HepG2 (cell line): ENCODE data around the gene MIOS. TPM values are rescaled to one million over a fixed set of nuclear protein-coding genes. Genes with fewer than 3 reads are reported as not detected.

ENCODE experiments used
- ATAC-seq: fragments of 200-7000 bp; cut with Tn5 transposase; 3 replicates; pipeline ENCODE4 v1.9.1; 2020; ENCODE audit warnings: mild to moderate bottlenecking, moderate library complexity
- BruUV-seq: library from RNA; stranded (reverse); fragments of 400-500 nt; replicated peaks from 2 replicates; lab custom pipeline; 2021; lab: Mats Ljungman, UMichigan
- CTCF ChIA-PET: fragments of 300-600 bp; formaldehyde crosslinking; extraction: SDS; loops from one replicate; lab custom pipeline; 2021; ENCODE audit warnings: low total read pairs, inconsistent platforms, low intra/inter-chr PET ratio; lab: Yijun Ruan, JAX
- POLR2A ChIA-PET: fragments of 350-600 bp; sonication (Branson Sonifier 250); formaldehyde crosslinking; loops from one replicate; lab custom pipeline; 2020; ENCODE audit warnings: antibody characterized with exemption, inconsistent platforms; lab: Yijun Ruan, JAX
- DNase-seq: peaks from one replicate; pipeline ENCODE4 v3.0.0-alpha.2; 2015; ENCODE audit warnings: low spot score
- FAIRE-seq: peaks from 3 replicates; lab custom pipeline; 2011; peaks lifted over from hg19 to GRCh38; lab: Jason Lieb, UNC
- H2AFZ ChIP-seq: one replicate; pipeline ENCODE4 v1.6.1; 2011; ENCODE audit warnings: low read length, inconsistent platforms
- H3K27ac ChIP-seq: fragments of 300-600 bp; 3 replicates; pipeline ENCODE4 v1.8.0; 2011; ENCODE audit warnings: mixed run types, mild to moderate bottlenecking, mixed read lengths, low read length, inconsistent platforms; ENCODE audit not compliant: insufficient read depth; ENCODE audit errors: extremely low read length
- H3K27me3 ChIP-seq, 2 experiments: fragments of 200-600 bp in 1 of 2; 2 replicates in 1 of 2; 3 replicates in 1 of 2; pipeline versions ENCODE4 v1.6.0 to v1.8.0; 2011; ENCODE audit warnings: low read length in 2 of 2, mild to moderate bottlenecking in 2 of 2, moderate library complexity in 2 of 2, inconsistent platforms in 1 of 2; ENCODE audit not compliant: insufficient read depth in 2 of 2, control insufficient read depth in 1 of 2
- H3K36me3 ChIP-seq, 2 experiments: fragments of 200-600 bp in 1 of 2; replicated peaks in 1 of 2; 2 replicates in 1 of 2; 3 replicates in 1 of 2; pipeline versions ENCODE4 v1.5.1 to v1.8.0; 2011; ENCODE audit warnings: low read length in 2 of 2, inconsistent platforms in 1 of 2; ENCODE audit not compliant: insufficient read depth in 2 of 2, control insufficient read depth in 1 of 2
- H3K4me1 ChIP-seq: 2 replicates; pipeline ENCODE4 v1.5.1; 2012; ENCODE audit warnings: low read length, inconsistent platforms; ENCODE audit not compliant: insufficient read depth
- H3K4me2 ChIP-seq: 2 replicates; pipeline ENCODE4 v1.6.0; 2011; ENCODE audit warnings: low read depth, low read length, inconsistent platforms
- H3K4me3 ChIP-seq, 3 experiments: fragments of 200-600 bp in 1 of 3; sonication (generic), shearing (Covaris generic) in 1 of 3; replicated peaks in 1 of 3; 2 replicates each; pipeline ENCODE4 v1.5.1; 2011 to 2016; ENCODE audit warnings: low read length in 3 of 3, inconsistent platforms in 2 of 3, low read depth in 2 of 3, mild to moderate bottlenecking in 2 of 3, control low read depth in 1 of 3, mixed read lengths in 1 of 3; ENCODE audit not compliant: insufficient read depth in 1 of 3
- H3K79me2 ChIP-seq: one replicate; pipeline ENCODE4 v1.6.1; 2011; ENCODE audit warnings: low read length, inconsistent platforms; ENCODE audit not compliant: insufficient read depth
- H3K9ac ChIP-seq: 2 replicates; pipeline ENCODE4 v1.6.0; 2011; ENCODE audit warnings: mild to moderate bottlenecking, low read depth, low read length, inconsistent platforms; ENCODE audit not compliant: insufficient read depth
- H3K9me3 ChIP-seq: 2 replicates; pipeline ENCODE4 v1.5.1; 2012; ENCODE audit warnings: mild to moderate bottlenecking, low read length
- H4K20me1 ChIP-seq: 2 replicates; pipeline ENCODE4 v1.6.0; 2011; ENCODE audit warnings: inconsistent platforms, mild to moderate bottlenecking, low read length, moderate library complexity; ENCODE audit not compliant: insufficient read depth
- CHD2 ChIP-seq: IDR thresholded peaks from 2 replicates; pipeline ENCODE4 v1.6.1; 2011; ENCODE audit warnings: low read depth, low read length, improper control_type of control experiment
- KDM5A ChIP-seq: fragments of 200-600 bp; sonication (generic); IDR thresholded peaks from 2 replicates; pipeline ENCODE4 v1.7.0; 2018; ENCODE audit warnings: antibody characterized with exemption, mild to moderate bottlenecking, low read length, borderline replicate concordance
- MAFF ChIP-seq: IDR thresholded peaks from 2 replicates; pipeline ENCODE4 v1.6.1; 2011; ENCODE audit warnings: low read depth, low read length, improper control_type of control experiment
- MAFK ChIP-seq, 2 experiments: IDR thresholded peaks in 1 of 2; conservative IDR thresholded peaks in 1 of 2; 2 replicates each; pipeline ENCODE4 v1.6.1; 2011; ENCODE audit warnings: improper control_type of control experiment in 2 of 2, low read length in 2 of 2
- NFYC ChIP-seq: IDR thresholded peaks from 2 replicates; pipeline ENCODE4 v1.6.1; 2016; ENCODE audit warnings: missing genetic modification reagents, missing compliant biosample characterization
- POLR2A ChIP-seq, 2 experiments: IDR thresholded peaks; 2 replicates each; pipeline ENCODE4 v1.6.1; 2011; ENCODE audit warnings: low read depth in 2 of 2, low read length in 2 of 2, mild to moderate bottlenecking in 1 of 2, moderate library complexity in 1 of 2; ENCODE audit not compliant: insufficient read depth in 1 of 2
- SMAD3 ChIP-seq: sonication (generic); formaldehyde crosslinking; IDR thresholded peaks from 2 replicates; pipeline ENCODE4 v1.4.0; 2020; ENCODE audit warnings: missing genetic modification reagents
- ZBTB43 ChIP-seq: sonication (generic); formaldehyde crosslinking; conservative IDR thresholded peaks from 2 replicates; pipeline ENCODE4 v1.4.0; 2020; ENCODE audit warnings: missing genetic modification reagents
- ZFP41 ChIP-seq: sonication (generic); formaldehyde crosslinking; IDR thresholded peaks from 2 replicates; pipeline ENCODE4 v1.4.0; 2020; ENCODE audit warnings: mild to moderate bottlenecking, missing genetic modification reagents, borderline replicate concordance
- ZNF335 ChIP-seq: sonication (generic); formaldehyde crosslinking; IDR thresholded peaks from 2 replicates; pipeline ENCODE4 v1.4.0; 2020; ENCODE audit warnings: missing genetic modification reagents
- ZNF605 ChIP-seq: sonication (generic); formaldehyde crosslinking; IDR thresholded peaks from 2 replicates; pipeline ENCODE4 v1.8.0; 2022; ENCODE audit warnings: mild to moderate bottlenecking, missing genetic modification reagents
- ZNF782 ChIP-seq: sonication (generic); formaldehyde crosslinking; IDR thresholded peaks from 2 replicates; pipeline ENCODE4 v1.4.0; 2020; ENCODE audit warnings: missing genetic modification reagents, mild to moderate bottlenecking, borderline replicate concordance
- ZSCAN30 ChIP-seq: sonication (generic); formaldehyde crosslinking; IDR thresholded peaks from 2 replicates; pipeline ENCODE4 v1.5.0; 2020; ENCODE audit warnings: mild to moderate bottlenecking, missing genetic modification reagents
- WGBS: methylation state at CpG from one replicate; pipeline ENCODE4 v1.1.6; 2017; ENCODE audit warnings: low lambda C conversion rate; 5-methylcytosine and 5-hydroxymethylcytosine counted together
- in situ Hi-C: cut with HindIII; loops from 2 replicates; pipeline ENCODE4 v1.10.0; 2017; ENCODE audit warnings: low pct_unique_long_range_greater_than_20kb; ENCODE audit not compliant: extremely low pct_ligation_motif_present
- intact Hi-C: fragments of 100-400 bp; cut with micrococcal nuclease; formaldehyde crosslinking; loops from one replicate; pipeline ENCODE4 v1.10.0; 2022; ENCODE audit not compliant: unreplicated experiment
- polyA plus RNA-seq, 8 experiments: library from polyadenylated mRNA; depleted of rRNA in 3 of 8; stranded (reverse) in 7 of 8; unstranded in 1 of 8; fragments of >200 nt; fragmentation: Illumina TruSeq in 4 of 8; extraction: Trizol in 4 of 8; gene quantifications; 2 replicates each; pipeline versions ENCODE4 v1.2.1 to v1.2.3, GENCODE V29; 2011 to 2016; ENCODE audit warnings: low read depth in 4 of 8, missing spikeins in 1 of 8, mixed read lengths in 1 of 8; ENCODE audit not compliant: insufficient read depth in 1 of 8
- total RNA-seq, 5 experiments: library from RNA; depleted of rRNA; stranded (reverse); fragments of >200 nt; fragmentation: Illumina TruSeq; extraction: Trizol; gene quantifications; 2 replicates each; pipeline ENCODE4 v1.2.3, GENCODE V29; 2016; ENCODE audit warnings: low read depth in 1 of 5

MIOS gene
- total and polyA plus RNA-seq, 2 of the 13 experiments (the other 11 are each of a cell fraction or from before 2014, with no cell fraction given), result 15.2 to 33.5 TPM

- H3K79me2 ChIP-seq, result peaks cover 27% of the 10 kb centered on the region
Observed at GRCh38 chr7:7639847-7640220, 73.2 kb downstream of the MIOS start.

More at GRCh38 chr7:7639847-7640220, 73.2 kb downstream of the MIOS start:
- 2% methylated on average over 19 of the region's 19 CpGs for WGBS
- CTCF ChIA-PET, result no interaction called here
- Histone ChIP-seq H3K9ac (peak overlapping the region; percentile 70), H3K36me3 (no peaks in the 10 kb centered on the region; a peak in 1 of 5 replicates), H3K4me3 (peak overlapping the region; percentile 86 to 95 (median 91)), H4K20me1 (no peaks in the 10 kb centered on the region), H2AFZ (peak overlapping the region; percentile 75), H3K9me3 (no peaks in the 10 kb centered on the region), H3K27ac (peak overlapping the region; percentile 62), H3K4me1 (peaks cover 35% of the 10 kb centered on the region), H3K27me3 (no peaks in the 10 kb centered on the region; a peak in 1 of 5 replicates), H3K4me2 (peak overlapping the region; percentile 97)
- BruUV-seq, result TSS peak; percentile 78
- no peak for FAIRE-seq
- intact Hi-C loops (loop anchor here (1.0 to 10.0 kb wide), 3 partner anchors 73 to 215 kb away; no protein-coding TSS in a partner anchor), in situ Hi-C loops (no loop called here)
- no peak for TF ChIP-seq ZNF782 (CRISPR knock-in tag)
- no peak for TF ChIP-seq NFYC (CRISPR knock-in tag)
- peak; percentile 51 to 81; a peak in 3 of 4 replicates for TF ChIP-seq MAFK (conservative IDR thresholded peaks at IDR 0.05 in 1 of 2, IDR thresholded peaks at IDR 0.05 in 1 of 2; ENCODE audit: low read length in 2 of 2)
- no peak for TF ChIP-seq SMAD3 (CRISPR knock-in tag)
- no peak for TF ChIP-seq ZNF605 (CRISPR knock-in tag)
- no peak for TF ChIP-seq CHD2
- TF ChIP-seq ZFP41, result no peak
- TF ChIP-seq ZBTB43, result 0 out of 2 replicates have a peak, but pooled peaks have one; percentile 16
- no peak for TF ChIP-seq ZSCAN30 (CRISPR knock-in tag)
- TF ChIP-seq MAFF, result peak; percentile 74
- TF ChIP-seq POLR2A (IDR thresholded peaks at IDR 0.05; ENCODE audit: insufficient read depth in 1 of 2, low read depth in 2 of 2, low read length in 2 of 2), result no peak
- 0 out of 2 replicates have a peak, but pooled peaks have one; percentile 16 for TF ChIP-seq KDM5A
- 0 out of 2 replicates have a peak, but pooled peaks have one; percentile 2 for TF ChIP-seq ZNF335 (CRISPR knock-in tag)
- POLR2A ChIA-PET, result interaction anchor here (0.8 to 1.2 kb wide), 4 partner anchors 20 to 331 kb away, joined by 3 to 4 read pairs (median 3); no protein-coding TSS in a partner anchor
- ATAC-seq, result no peak
- DNase-seq, result peak; percentile 11
